ENCODE measurements around the gene COL8A1. TPM values are rescaled to one million over a fixed set of nuclear protein-coding genes. Genes with fewer than 3 reads are reported as not detected.

The COL8A1 gene
- polyA plus RNA-seq, 1 donor = 6.6 TPM

DNA sequence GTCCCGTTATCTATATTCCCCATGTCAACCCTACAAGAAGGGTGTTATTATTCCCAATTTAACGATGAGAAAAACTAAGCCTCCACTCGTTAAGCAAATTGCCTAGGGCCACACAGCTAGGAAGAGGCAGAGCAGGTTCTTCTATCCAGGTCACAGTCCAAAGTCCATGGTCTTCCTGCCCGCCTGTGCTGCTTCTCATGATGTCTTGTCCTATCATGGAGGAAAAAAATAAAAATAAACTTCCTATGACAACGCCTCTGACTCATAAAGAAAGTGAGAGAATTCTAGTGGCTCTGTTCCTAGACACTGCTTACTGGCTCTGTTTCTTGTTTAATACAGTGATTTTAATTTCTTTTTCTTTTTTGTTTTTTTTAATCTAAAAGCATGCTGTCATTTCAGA, 9.7 kb downstream of the COL8A1 start:
- no peaks in the 10 kb centered on the region for H3K36me3 ChIP-seq (ENCODE audit: control insufficient read depth, insufficient read depth, low read length)
- no peak overlapping the region for H3K4me3 ChIP-seq (ENCODE audit: low read length)
- DNase-seq = peak; percentile 54 to 75
- H3K4me1 ChIP-seq (ENCODE audit: control insufficient read depth, insufficient read depth, low read length) = peaks cover 3% of the 10 kb centered on the region
- H3K27me3 ChIP-seq (ENCODE audit: control insufficient read depth, insufficient read depth, low read length) = peaks cover 4% of the 10 kb centered on the region
- 0% methylated on average over 1 of the region's 5 CpGs for WGBS (ENCODE audit: insufficient coverage, low lambda C conversion rate)
- no peaks in the 10 kb centered on the region for H3K9me3 ChIP-seq (ENCODE audit: control insufficient read depth, low read depth, low read length)
- H3K27ac ChIP-seq (ENCODE audit: low read length) = no peak overlapping the region

DNA sequence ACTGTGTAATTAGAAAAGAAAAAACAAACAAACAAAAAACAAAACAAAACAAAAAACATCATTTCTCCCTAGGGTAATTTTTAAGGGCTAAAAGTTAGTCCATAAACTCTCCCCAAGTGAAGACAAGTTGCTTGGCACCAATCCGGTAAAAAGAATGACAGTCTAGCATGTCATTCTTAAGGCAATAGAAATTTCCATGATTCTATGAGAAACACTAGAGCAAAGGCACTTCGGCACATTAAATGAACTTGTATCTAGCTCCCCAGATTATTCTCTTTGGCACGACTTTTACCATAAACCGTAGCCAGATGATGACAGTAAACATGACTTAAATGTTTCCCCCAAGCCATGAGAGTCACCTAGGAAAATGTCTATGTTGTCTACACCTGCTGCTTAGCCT, 10.1 kb downstream of the COL8A1 start:
- no peaks in the 10 kb centered on the region for H3K36me3 ChIP-seq (ENCODE audit: control insufficient read depth, insufficient read depth, low read length)
- DNase-seq = no peak
- H3K4me3 ChIP-seq (ENCODE audit: low read length) = no peak overlapping the region
- WGBS (ENCODE audit: insufficient coverage, low lambda C conversion rate) = 92% methylated on average over 2 of the region's 4 CpGs
- H3K4me1 ChIP-seq (ENCODE audit: control insufficient read depth, insufficient read depth, low read length) = peaks cover 3% of the 10 kb centered on the region
- H3K9me3 ChIP-seq (ENCODE audit: control insufficient read depth, low read depth, low read length) = no peaks in the 10 kb centered on the region
- no peak overlapping the region for H3K27ac ChIP-seq (ENCODE audit: low read length)
- peaks cover 5% of the 10 kb centered on the region for H3K27me3 ChIP-seq (ENCODE audit: control insufficient read depth, insufficient read depth, low read length)

DNA sequence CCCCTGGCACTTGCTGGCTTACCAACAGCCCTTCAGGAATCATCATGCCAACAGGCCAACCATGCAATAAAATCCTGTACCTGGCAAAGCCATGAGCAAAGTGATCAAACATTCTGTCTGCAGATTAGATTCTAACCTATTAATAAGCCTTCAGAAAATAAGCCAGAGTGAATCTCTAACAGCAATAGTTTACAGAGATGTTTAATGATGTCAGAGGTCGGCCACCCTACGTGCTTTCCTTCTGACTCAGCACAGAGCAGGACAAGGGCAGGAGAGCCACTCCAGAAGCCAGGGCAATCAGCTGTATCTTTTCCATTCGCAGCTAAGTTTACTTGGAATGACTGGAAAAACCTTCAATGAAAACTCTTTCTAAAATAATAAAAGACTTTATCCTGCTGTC, 13.1 kb downstream of the COL8A1 start:
- no peak overlapping the region for H3K27ac ChIP-seq (ENCODE audit: low read length)
- peaks cover 2% of the 10 kb centered on the region for H3K27me3 ChIP-seq (ENCODE audit: control insufficient read depth, insufficient read depth, low read length)
- H3K36me3 ChIP-seq (ENCODE audit: control insufficient read depth, insufficient read depth, low read length) = no peaks in the 10 kb centered on the region
- 0% methylated on average over 2 of the region's 3 CpGs for WGBS (ENCODE audit: insufficient coverage, low lambda C conversion rate)
- H3K4me1 ChIP-seq (ENCODE audit: control insufficient read depth, insufficient read depth, low read length) = peaks cover 3% of the 10 kb centered on the region
- DNase-seq = peak in 1 of 2 donors; percentile 19
- no peak overlapping the region for H3K4me3 ChIP-seq (ENCODE audit: low read length)
- no peaks in the 10 kb centered on the region for H3K9me3 ChIP-seq (ENCODE audit: control insufficient read depth, low read depth, low read length)

DNA sequence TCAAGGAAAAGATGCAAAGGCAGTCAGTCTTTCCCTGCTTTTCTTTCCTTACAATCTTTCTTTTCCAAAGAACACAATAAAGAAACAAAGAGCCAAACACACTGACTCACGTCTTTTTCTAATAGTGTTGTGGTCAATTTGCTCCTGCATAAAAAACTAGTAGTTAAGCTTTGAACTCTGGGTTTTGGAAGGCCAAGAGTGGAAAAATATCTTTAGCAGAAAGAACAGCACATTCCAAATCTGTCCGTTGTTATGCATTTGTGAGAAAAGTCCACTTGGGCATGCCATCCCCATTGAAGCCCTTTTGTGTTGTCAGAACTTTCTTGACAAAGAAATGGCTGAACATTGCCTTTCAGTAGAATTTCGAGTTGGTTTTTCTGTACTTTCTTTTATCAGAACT, 18.2 kb downstream of the COL8A1 start:
- WGBS (ENCODE audit: insufficient coverage, low lambda C conversion rate) = 40% methylated on average over 1 of the region's 3 CpGs
- no peak overlapping the region for H3K27ac ChIP-seq (ENCODE audit: low read length)
- no peaks in the 10 kb centered on the region for H3K36me3 ChIP-seq (ENCODE audit: control insufficient read depth, insufficient read depth, low read length)

DNA sequence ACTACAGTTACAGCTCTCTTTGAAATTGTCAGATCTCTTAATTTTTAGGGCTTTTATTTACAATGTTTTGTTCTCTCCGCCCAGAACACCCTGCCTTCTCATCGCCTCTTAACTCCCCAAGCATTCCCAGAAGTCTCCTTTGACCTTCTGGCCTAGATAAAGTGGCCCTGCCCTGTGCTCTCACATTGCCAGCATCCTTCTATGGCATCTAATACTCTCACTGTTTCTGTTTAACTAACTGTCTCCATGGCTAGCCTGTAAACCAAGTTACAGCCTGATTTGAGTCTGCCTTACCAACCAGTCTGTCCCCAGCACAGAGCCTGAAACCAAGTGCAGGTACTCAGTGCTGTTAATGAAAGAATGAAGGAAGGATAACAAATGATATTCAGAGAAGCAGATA, 19.9 kb downstream of the COL8A1 start:
- Histone ChIP-seq H3K36me3 (ENCODE audit: control insufficient read depth, insufficient read depth, low read length) (no peaks in the 10 kb centered on the region), H3K27ac (ENCODE audit: low read length) (no peak overlapping the region), H3K9me3 (ENCODE audit: control insufficient read depth, low read depth, low read length) (no peaks in the 10 kb centered on the region), H3K4me1 (ENCODE audit: control insufficient read depth, insufficient read depth, low read length) (no peaks in the 10 kb centered on the region), H3K27me3 (ENCODE audit: control insufficient read depth, insufficient read depth, low read length) (no peaks in the 10 kb centered on the region), H3K4me3 (ENCODE audit: low read length) (no peak overlapping the region)
- no peak for DNase-seq
- 10% methylated on average over 2 of the region's 2 CpGs for WGBS (ENCODE audit: insufficient coverage, low lambda C conversion rate)

More for the DNA sequence above, 18.2 kb downstream of the COL8A1 start:
- H3K4me1 ChIP-seq (ENCODE audit: control insufficient read depth, insufficient read depth, low read length) = no peaks in the 10 kb centered on the region
- no peak overlapping the region for H3K4me3 ChIP-seq (ENCODE audit: low read length)
- peaks cover 2% of the 10 kb centered on the region for H3K27me3 ChIP-seq (ENCODE audit: control insufficient read depth, insufficient read depth, low read length)
- H3K9me3 ChIP-seq (ENCODE audit: control insufficient read depth, low read depth, low read length) = no peaks in the 10 kb centered on the region
- DNase-seq = no peak

DNA sequence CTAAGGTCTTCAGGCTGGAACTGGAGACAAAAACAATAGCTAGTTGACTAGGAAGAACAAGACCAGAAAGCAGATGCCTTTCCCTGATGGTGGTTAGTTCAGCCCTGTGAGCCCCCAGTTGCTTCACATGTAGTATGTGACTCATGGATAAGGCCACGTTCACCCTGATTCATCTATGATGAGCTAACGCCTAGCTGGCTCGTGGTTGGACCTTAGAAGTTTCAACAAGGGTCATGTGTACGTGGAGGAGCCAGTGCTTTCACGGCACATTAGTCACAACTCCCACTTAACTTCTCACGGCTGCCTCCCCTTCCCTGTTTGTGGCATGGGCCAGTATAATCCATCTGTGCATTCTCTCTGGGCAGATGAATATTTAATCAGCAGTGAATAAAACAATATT, 20.6 kb downstream of the COL8A1 start:
- WGBS (ENCODE audit: insufficient coverage, low lambda C conversion rate) = no CpG with 5 or more reads among the region's 6 CpGs
- H3K27me3 ChIP-seq (ENCODE audit: control insufficient read depth, insufficient read depth, low read length) = no peaks in the 10 kb centered on the region
- H3K4me1 ChIP-seq (ENCODE audit: control insufficient read depth, insufficient read depth, low read length) = no peaks in the 10 kb centered on the region
- H3K4me3 ChIP-seq (ENCODE audit: low read length) = no peak overlapping the region
- H3K27ac ChIP-seq (ENCODE audit: low read length) = no peak overlapping the region
- no peak for DNase-seq
- no peaks in the 10 kb centered on the region for H3K36me3 ChIP-seq (ENCODE audit: control insufficient read depth, insufficient read depth, low read length)
- no peaks in the 10 kb centered on the region for H3K9me3 ChIP-seq (ENCODE audit: control insufficient read depth, low read depth, low read length)

DNA sequence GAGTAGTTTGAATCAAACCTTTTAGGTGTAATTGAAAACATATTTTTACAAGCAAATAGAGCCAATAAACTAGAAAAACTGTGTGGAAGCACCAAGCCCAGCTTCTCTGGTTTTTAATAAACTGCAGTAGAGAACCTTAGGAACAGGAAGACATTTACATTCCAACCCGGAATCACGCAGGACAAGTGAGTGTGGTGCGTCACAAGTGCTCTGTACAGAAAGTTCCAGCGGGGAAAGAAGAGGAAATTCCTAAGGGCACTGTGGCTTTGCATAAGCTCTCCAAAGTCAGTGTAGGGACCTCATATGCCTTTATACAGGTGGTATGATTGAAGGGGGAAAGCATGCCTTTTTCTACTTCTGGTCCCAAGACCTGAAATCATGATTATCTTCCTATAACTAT, 21.6 kb downstream of the COL8A1 start:
- H3K9me3 ChIP-seq (ENCODE audit: control insufficient read depth, low read depth, low read length) = no peaks in the 10 kb centered on the region
- no peak overlapping the region for H3K27ac ChIP-seq (ENCODE audit: low read length)
- H3K27me3 ChIP-seq (ENCODE audit: control insufficient read depth, insufficient read depth, low read length) = no peaks in the 10 kb centered on the region
- no peaks in the 10 kb centered on the region for H3K4me1 ChIP-seq (ENCODE audit: control insufficient read depth, insufficient read depth, low read length)
- no peak overlapping the region for H3K4me3 ChIP-seq (ENCODE audit: low read length)
- no peaks in the 10 kb centered on the region for H3K36me3 ChIP-seq (ENCODE audit: control insufficient read depth, insufficient read depth, low read length)
- no CpG with 5 or more reads among the region's 4 CpGs for WGBS (ENCODE audit: insufficient coverage, low lambda C conversion rate)
- no peak for DNase-seq

DNA sequence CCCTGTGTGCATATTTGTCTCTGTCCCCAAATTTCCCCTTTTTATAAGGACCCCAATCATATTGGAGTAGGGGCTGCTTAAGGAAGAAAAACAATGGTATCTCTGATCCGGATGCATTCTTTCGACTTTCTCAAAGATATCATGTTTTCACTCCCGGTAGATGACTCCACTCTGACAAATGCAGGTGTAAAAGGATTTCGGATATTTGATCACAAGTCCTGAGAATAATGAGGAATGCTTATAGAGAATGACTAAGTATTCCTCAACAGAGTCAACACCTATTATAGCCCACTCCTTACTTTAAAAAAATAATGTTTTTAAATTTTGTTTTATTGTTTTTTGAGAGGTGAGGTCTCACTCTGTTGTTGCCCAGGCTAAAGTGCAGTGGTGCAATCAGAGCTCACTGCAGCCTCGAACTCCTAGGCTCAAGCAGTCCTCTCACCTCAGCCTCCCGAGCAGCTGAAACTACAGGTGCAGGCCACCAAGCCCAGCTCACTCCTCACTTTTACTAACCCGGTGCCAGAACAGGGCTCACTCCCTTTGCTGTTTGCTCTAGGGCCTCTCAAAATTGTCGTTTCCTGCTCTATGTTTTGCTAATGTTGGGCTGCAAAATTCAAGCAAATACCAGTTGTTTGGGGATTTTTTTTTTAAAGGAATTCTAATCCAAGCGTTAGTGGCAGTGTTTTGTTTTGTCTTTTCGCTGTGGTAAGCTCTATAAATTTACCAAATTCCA, 24.6 kb downstream of the COL8A1 start:
- Histone ChIP-seq H3K27me3 (ENCODE audit: control insufficient read depth, insufficient read depth, low read length) (no peaks in the 10 kb centered on the region), H3K36me3 (ENCODE audit: control insufficient read depth, insufficient read depth, low read length) (no peaks in the 10 kb centered on the region), H3K27ac (ENCODE audit: low read length) (no peak overlapping the region), H3K4me1 (ENCODE audit: control insufficient read depth, insufficient read depth, low read length) (no peaks in the 10 kb centered on the region), H3K9me3 (ENCODE audit: control insufficient read depth, low read depth, low read length) (no peaks in the 10 kb centered on the region), H3K4me3 (ENCODE audit: low read length) (no peak overlapping the region)
- WGBS (ENCODE audit: insufficient coverage, low lambda C conversion rate) = 65% methylated on average over 7 of the region's 10 CpGs
- DNase-seq = no peak

DNA sequence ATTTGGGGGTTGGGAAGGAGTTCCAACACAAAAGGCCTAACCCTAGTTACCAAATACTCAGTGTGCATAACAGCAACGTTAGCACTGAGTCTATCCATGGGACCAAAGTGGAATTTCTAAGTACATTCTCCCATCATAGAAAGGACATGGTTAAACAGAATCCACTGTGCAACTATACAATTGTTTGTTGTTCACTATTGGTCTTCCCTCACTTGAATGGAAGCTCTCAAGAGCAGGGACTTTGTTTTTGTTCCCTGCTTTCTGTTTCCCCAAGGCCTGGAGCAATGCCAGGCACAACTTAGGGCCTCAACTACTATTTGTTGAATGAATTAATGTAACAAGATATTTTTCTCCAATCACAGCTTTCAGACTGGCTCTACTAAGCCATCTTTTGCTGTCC, 25.6 kb downstream of the COL8A1 start:
- no peak overlapping the region for H3K27ac ChIP-seq (ENCODE audit: low read length)
- no peaks in the 10 kb centered on the region for H3K4me1 ChIP-seq (ENCODE audit: control insufficient read depth, insufficient read depth, low read length)
- no peaks in the 10 kb centered on the region for H3K9me3 ChIP-seq (ENCODE audit: control insufficient read depth, low read depth, low read length)
- no CpG with 5 or more reads among the region's 1 CpG for WGBS (ENCODE audit: insufficient coverage, low lambda C conversion rate)
- no peak for DNase-seq
- no peaks in the 10 kb centered on the region for H3K36me3 ChIP-seq (ENCODE audit: control insufficient read depth, insufficient read depth, low read length)
- no peaks in the 10 kb centered on the region for H3K27me3 ChIP-seq (ENCODE audit: control insufficient read depth, insufficient read depth, low read length)
- no peak overlapping the region for H3K4me3 ChIP-seq (ENCODE audit: low read length)

DNA sequence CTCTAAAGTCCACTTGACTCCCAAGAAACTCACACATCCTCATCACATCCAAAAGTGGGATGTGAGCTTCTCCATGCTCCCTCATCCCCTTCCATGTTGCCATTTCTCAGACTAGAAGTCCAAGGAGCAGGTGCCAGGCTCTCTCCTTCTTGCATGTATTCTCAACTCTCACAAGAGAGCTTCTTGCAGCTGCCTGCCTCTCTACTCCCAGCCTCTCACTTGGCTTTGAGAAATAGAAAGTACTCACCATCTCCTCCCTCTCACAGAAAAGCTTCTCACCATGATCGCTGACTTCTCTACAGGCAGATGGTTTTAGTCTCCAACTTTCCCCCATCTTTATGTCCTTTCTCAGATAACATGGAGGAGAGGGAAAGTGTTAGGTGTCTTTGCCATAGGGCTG, 26.6 kb downstream of the COL8A1 start:
- no peak for DNase-seq
- no peak overlapping the region for H3K27ac ChIP-seq (ENCODE audit: low read length)
- H3K9me3 ChIP-seq (ENCODE audit: control insufficient read depth, low read depth, low read length) = no peaks in the 10 kb centered on the region
- no peaks in the 10 kb centered on the region for H3K4me1 ChIP-seq (ENCODE audit: control insufficient read depth, insufficient read depth, low read length)
- no peak overlapping the region for H3K4me3 ChIP-seq (ENCODE audit: low read length)
- WGBS (ENCODE audit: insufficient coverage, low lambda C conversion rate) = 83% methylated on average over 1 of the region's 1 CpG
- H3K27me3 ChIP-seq (ENCODE audit: control insufficient read depth, insufficient read depth, low read length) = no peaks in the 10 kb centered on the region
- no peaks in the 10 kb centered on the region for H3K36me3 ChIP-seq (ENCODE audit: control insufficient read depth, insufficient read depth, low read length)

DNA sequence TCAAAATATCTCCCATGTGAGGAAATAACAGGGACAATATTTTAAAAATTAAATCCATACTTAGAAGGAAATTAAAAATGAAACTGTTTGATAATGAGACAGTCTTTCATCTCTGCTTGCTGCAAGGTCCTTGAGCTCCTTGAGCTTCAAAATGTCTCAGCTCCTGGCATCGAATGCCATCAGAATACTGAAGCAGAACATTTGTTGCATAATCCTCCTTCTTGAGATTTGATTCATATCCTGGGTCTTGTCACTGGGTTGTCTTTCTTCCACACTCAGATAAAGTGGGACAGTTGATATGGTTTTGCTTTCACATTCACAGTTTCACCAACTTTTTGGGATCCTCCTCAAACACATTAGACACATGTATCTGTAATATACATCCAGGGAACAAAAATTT, 27.8 kb downstream of the COL8A1 start:
- H3K4me1 ChIP-seq (ENCODE audit: control insufficient read depth, insufficient read depth, low read length) = no peaks in the 10 kb centered on the region
- no peak overlapping the region for H3K27ac ChIP-seq (ENCODE audit: low read length)
- no peaks in the 10 kb centered on the region for H3K36me3 ChIP-seq (ENCODE audit: control insufficient read depth, insufficient read depth, low read length)
- DNase-seq = no peak
- H3K9me3 ChIP-seq (ENCODE audit: control insufficient read depth, low read depth, low read length) = no peaks in the 10 kb centered on the region
- 100% methylated on average over 1 of the region's 1 CpG for WGBS (ENCODE audit: insufficient coverage, low lambda C conversion rate)
- H3K4me3 ChIP-seq (ENCODE audit: low read length) = no peak overlapping the region
- no peaks in the 10 kb centered on the region for H3K27me3 ChIP-seq (ENCODE audit: control insufficient read depth, insufficient read depth, low read length)
